GM12891 (cell line): ENCODE results near the gene AP1M2.

Experiments
- PAX5 ChIP-seq: IDR thresholded peaks from 2 replicates; pipeline ENCODE4 v1.6.1; 2011; ENCODE audit warnings: low read length, moderate library complexity, mild to moderate bottlenecking; ENCODE audit not compliant: insufficient read depth, severe bottlenecking
- POLR2A ChIP-seq: IDR thresholded peaks from 2 replicates; pipeline ENCODE4 v1.6.1; 2011; ENCODE audit warnings: low read depth, low read length, control low read depth
- POLR2AphosphoS5 ChIP-seq: IDR thresholded peaks from 2 replicates; pipeline ENCODE4 v1.6.1; 2011; ENCODE audit warnings: low read depth, low read length, control low read depth
- POU2F2 ChIP-seq: IDR thresholded peaks from 2 replicates; pipeline ENCODE4 v1.6.1; 2011; ENCODE audit warnings: low read depth, mild to moderate bottlenecking, control low read depth, low read length, moderate library complexity
- SPI1 ChIP-seq: IDR thresholded peaks from 2 replicates; pipeline ENCODE4 v1.6.1; 2011; ENCODE audit warnings: low read depth, low read length, control low read depth
- TAF1 ChIP-seq: IDR thresholded peaks from 2 replicates; pipeline ENCODE4 v1.6.1; 2011; ENCODE audit warnings: low read depth, low read length, control low read depth

GRCh38 chr19:10550336-10550735 lies 36.8 kb downstream of the AP1M2 start:
- TF ChIP-seq TAF1, result no peak
- no peak for TF ChIP-seq POLR2A
- TF ChIP-seq POU2F2, result no peak
- no peak for TF ChIP-seq POLR2AphosphoS5
- no peak for TF ChIP-seq SPI1
- TF ChIP-seq PAX5, result no peak
